Measurements from ENCODE around the gene ADARB1. TPM values are rescaled to one million over a fixed set of nuclear protein-coding genes. Genes with fewer than 3 reads are reported as not detected.
"Not testable (repeated sequence)": the region's sequence is repeated elsewhere in the genome, so short reads cannot be mapped to it uniquely, and the experiment has no call there.

Gene ADARB1
- total and polyA plus RNA-seq, 4 experiments from 2014 or later: 4.6 to 50.0 (median 30.9) TPM

GRCh38 chr21:45142469-45143308, 68.3 kb downstream of the ADARB1 start:
- Histone ChIP-seq H3K4me3 (ENCODE audit: low read length in 2 of 2) (no peak overlapping the region), H3K4me1 (ENCODE audit: insufficient read depth, low read length) (no peaks in the 10 kb centered on the region), H3K9me3 (ENCODE audit: control insufficient read depth in 1 of 2, low read length in 2 of 2) (no peaks in the 10 kb centered on the region), H3K36me3 (ENCODE audit: insufficient read depth, low read length) (no peaks in the 10 kb centered on the region), H3K27me3 (ENCODE audit: insufficient read depth, low read length) (no peaks in the 10 kb centered on the region), H3K27ac (ENCODE audit: low read depth, low read length) (no peak overlapping the region)
- no peaks in the 10 kb centered on the region for H3K9me3 Mint-ChIP-seq
- H3K36me3 Mint-ChIP-seq: peaks cover 15 to 40% of the 10 kb centered on the region in 2 donors
- H3K27me3 Mint-ChIP-seq: no peaks in the 10 kb centered on the region
- peaks cover 3 to 22% (median 9%) of the 10 kb centered on the region in 4 donors for H3K4me1 Mint-ChIP-seq
- intact Hi-C loops (cut with micrococcal nuclease): no loop called here
- ChIA-PET POLR2A (ENCODE audit: partially characterized antibody) (interaction anchor here (0.9 kb wide), 1 partner anchor 177 kb away, joined by 3 read pairs; no protein-coding TSS in a partner anchor), CTCF (ENCODE audit: partially characterized antibody) (interaction anchor here (0.8 to 9.4 kb wide), 6 partner anchors 10 to 196 kb away, joined by 3 to 252 read pairs (median 12); partner anchors contain the start of gene SLX9)
- no peak for DNase-seq
- no peak overlapping the region for H3K4me3 Mint-ChIP-seq
- H3K27ac Mint-ChIP-seq: peak overlapping the region in 3 of 7 donors; percentile 75 to 83 (median 76)

GRCh38 chr21:45143855-45144254, 69.5 kb downstream of the ADARB1 start:
- peaks cover 18 to 48% of the 10 kb centered on the region in 2 donors for H3K36me3 Mint-ChIP-seq
- no peaks in the 10 kb centered on the region for H3K4me1 ChIP-seq (ENCODE audit: insufficient read depth, low read length)
- H3K27ac ChIP-seq (ENCODE audit: low read depth, low read length): no peak overlapping the region
- CTCF ChIA-PET (ENCODE audit: partially characterized antibody): interaction anchor here (1.9 to 9.4 kb wide), 2 partner anchors 9 to 19 kb away, joined by 7 to 208 read pairs; no protein-coding TSS in a partner anchor
- POLR2A ChIA-PET (ENCODE audit: partially characterized antibody): no interaction called here
- H3K4me3 ChIP-seq (ENCODE audit: low read length in 2 of 2): no peak overlapping the region
- H3K9me3 ChIP-seq (ENCODE audit: control insufficient read depth in 1 of 2, low read length in 2 of 2): no peaks in the 10 kb centered on the region
- H3K27me3 Mint-ChIP-seq: no peaks in the 10 kb centered on the region
- H3K36me3 ChIP-seq (ENCODE audit: insufficient read depth, low read length): no peaks in the 10 kb centered on the region
- H3K9me3 Mint-ChIP-seq: no peaks in the 10 kb centered on the region
- no peak overlapping the region for H3K4me3 Mint-ChIP-seq
- intact Hi-C loops (cut with micrococcal nuclease): no loop called here
- DNase-seq: no peak
- H3K27ac Mint-ChIP-seq: peak overlapping the region in 2 of 7 donors; percentile 57 to 75
- H3K4me1 Mint-ChIP-seq: peaks cover 2 to 22% (median 7%) of the 10 kb centered on the region in 4 donors
- no peaks in the 10 kb centered on the region for H3K27me3 ChIP-seq (ENCODE audit: insufficient read depth, low read length)

GRCh38 chr21:45145146-45145545, 70.8 kb downstream of the ADARB1 start:
- Histone ChIP-seq H3K4me3 (ENCODE audit: low read length in 2 of 2) (no peak overlapping the region), H3K9me3 (ENCODE audit: control insufficient read depth in 1 of 2, low read length in 2 of 2) (no peaks in the 10 kb centered on the region), H3K4me1 (ENCODE audit: insufficient read depth, low read length) (no peaks in the 10 kb centered on the region), H3K36me3 (ENCODE audit: insufficient read depth, low read length) (no peaks in the 10 kb centered on the region), H3K27me3 (ENCODE audit: insufficient read depth, low read length) (no peaks in the 10 kb centered on the region), H3K27ac (ENCODE audit: low read depth, low read length) (no peak overlapping the region)
- CTCF ChIA-PET (ENCODE audit: partially characterized antibody): interaction anchor here (1.9 to 9.4 kb wide), 2 partner anchors 8 to 20 kb away, joined by 7 to 208 read pairs; no protein-coding TSS in a partner anchor
- H3K27me3 Mint-ChIP-seq: no peaks in the 10 kb centered on the region
- H3K9me3 Mint-ChIP-seq: no peaks in the 10 kb centered on the region
- POLR2A ChIA-PET (ENCODE audit: partially characterized antibody): no interaction called here
- intact Hi-C loops (cut with micrococcal nuclease): no loop called here
- H3K4me1 Mint-ChIP-seq: peaks cover 2 to 14% (median 6%) of the 10 kb centered on the region in 4 donors
- peaks cover 20 to 52% of the 10 kb centered on the region in 2 donors for H3K36me3 Mint-ChIP-seq
- H3K4me3 Mint-ChIP-seq: no peak overlapping the region
- DNase-seq: no peak
- H3K27ac Mint-ChIP-seq: peak overlapping the region in 2 of 7 donors; percentile 25 to 39

- H3K9me3 Mint-ChIP-seq; H3K27ac ChIP-seq (ENCODE audit: low read depth, low read length); H3K4me3 ChIP-seq (ENCODE audit: low read length in 2 of 2); H3K27me3 ChIP-seq (ENCODE audit: insufficient read depth, low read length); DNase-seq; H3K27me3 Mint-ChIP-seq; H3K4me1 ChIP-seq (ENCODE audit: insufficient read depth, low read length); intact Hi-C loops (cut with micrococcal nuclease); H3K27ac Mint-ChIP-seq; POLR2A ChIA-PET (ENCODE audit: partially characterized antibody); H3K36me3 ChIP-seq (ENCODE audit: insufficient read depth, low read length); H3K9me3 ChIP-seq (ENCODE audit: control insufficient read depth in 1 of 2, low read length in 2 of 2); H3K4me3 Mint-ChIP-seq: not testable (repeated sequence)
- Mint-ChIP-seq H3K4me1 (peaks cover 0 to 13% (median 4%) of the 10 kb centered on the region in 4 donors), H3K36me3 (peaks cover 20 to 52% of the 10 kb centered on the region in 2 donors)
- CTCF ChIA-PET (ENCODE audit: partially characterized antibody): interaction anchor here (3.5 kb wide), 1 partner anchor 8 kb away, joined by 28 read pairs; no protein-coding TSS in a partner anchor
Measured at GRCh38 chr21:45145846-45146245, 71.5 kb downstream of the ADARB1 start.

GRCh38 chr21:45146306-45146705, 71.9 kb downstream of the ADARB1 start:
- Histone ChIP-seq H3K36me3 (ENCODE audit: insufficient read depth, low read length) (no peaks in the 10 kb centered on the region), H3K4me3 (ENCODE audit: low read length in 2 of 2) (no peak overlapping the region), H3K27ac (ENCODE audit: low read depth, low read length) (no peak overlapping the region), H3K9me3 (ENCODE audit: control insufficient read depth in 1 of 2, low read length in 2 of 2) (no peaks in the 10 kb centered on the region), H3K27me3 (ENCODE audit: insufficient read depth, low read length) (no peaks in the 10 kb centered on the region), H3K4me1 (ENCODE audit: insufficient read depth, low read length) (no peaks in the 10 kb centered on the region)
- ChIA-PET POLR2A (ENCODE audit: partially characterized antibody) (no interaction called here), CTCF (ENCODE audit: partially characterized antibody) (interaction anchor here (3.5 kb wide), 1 partner anchor 9 kb away, joined by 28 read pairs; no protein-coding TSS in a partner anchor)
- H3K4me3 Mint-ChIP-seq: no peak overlapping the region
- H3K27me3 Mint-ChIP-seq: no peaks in the 10 kb centered on the region
- intact Hi-C loops (cut with micrococcal nuclease): no loop called here
- H3K9me3 Mint-ChIP-seq: no peaks in the 10 kb centered on the region
- no peak for DNase-seq
- peaks cover 20 to 52% of the 10 kb centered on the region in 2 donors for H3K36me3 Mint-ChIP-seq
- H3K27ac Mint-ChIP-seq: no peak overlapping the region
- H3K4me1 Mint-ChIP-seq: peaks cover 0 to 16% (median 6%) of the 10 kb centered on the region in 4 donors

- POLR2A ChIA-PET (ENCODE audit: partially characterized antibody): no interaction called here
- Mint-ChIP-seq H3K27ac (no peak overlapping the region), H3K4me3 (peak overlapping the region in 1 of 8 donors; percentile 43), H3K4me1 (peaks cover 2 to 21% (median 10%) of the 10 kb centered on the region in 4 donors), H3K9me3 (no peaks in the 10 kb centered on the region), H3K27me3 (no peaks in the 10 kb centered on the region), H3K36me3 (peaks cover 20 to 52% of the 10 kb centered on the region in 2 donors)
- no peak overlapping the region for H3K27ac ChIP-seq (ENCODE audit: low read depth, low read length)
- H3K4me1 ChIP-seq (ENCODE audit: insufficient read depth, low read length): peaks cover 2% of the 10 kb centered on the region
- H3K27me3 ChIP-seq (ENCODE audit: insufficient read depth, low read length): no peaks in the 10 kb centered on the region
- CTCF ChIA-PET (ENCODE audit: partially characterized antibody): interaction anchor here (1.8 to 3.5 kb wide), 2 partner anchors 9 to 19 kb away, joined by 4 to 28 read pairs; no protein-coding TSS in a partner anchor
- intact Hi-C loops (cut with micrococcal nuclease): no loop called here
- H3K36me3 ChIP-seq (ENCODE audit: insufficient read depth, low read length): no peaks in the 10 kb centered on the region
- H3K9me3 ChIP-seq (ENCODE audit: control insufficient read depth in 1 of 2, low read length in 2 of 2): no peaks in the 10 kb centered on the region
- DNase-seq: no peak
- no peak overlapping the region for H3K4me3 ChIP-seq (ENCODE audit: low read length in 2 of 2)
Measured at GRCh38 chr21:45146801-45147200, 72.4 kb downstream of the ADARB1 start.
